A375 (cell line): Measurements from ENCODE around the gene TACO1. TPM values are rescaled to one million over a fixed set of nuclear protein-coding genes. Genes with fewer than 3 reads are reported as not detected.

Experiments used
- small RNA-seq: library from RNA; depleted of rRNA; stranded (forward); fragments of <200 nt; gene quantifications from one replicate; pipeline ENCODE3, GENCODE V24; 2014
- total RNA-seq: library from RNA; depleted of rRNA; stranded (reverse); fragments of >200 nt; shearing (Covaris generic); gene quantifications from 2 replicates; pipeline ENCODE4 v1.2.3, GENCODE V29; 2014; rRNA removed

The TACO1 gene
- 30.1 and 30.6 TPM in 2 replicates for total RNA-seq

GRCh38 chr17:63600569-63601438 lies at the start of gene TACO1:
TSS of gene TACO1 (plus strand) at chr17:63600895. CDS start at chr17:63601084, 189 bp downstream.

GRCh38 chr17:63621684-63622573 lies 21.2 kb downstream of the TACO1 start, which contains the start of gene MAP3K3:
TSS of gene MAP3K3 (plus strand) at chr17:63622417. CDS start at chr17:63622760, 343 bp downstream.

Small RNAs within 50 kb of the gene (small RNA-seq; reads per million reads assigned to genes)
- not detected for gene RNU6-288P

Other genes with a start within 250 kb of the TACO1 start
- 28.0 and 34.9 TPM in 2 replicates for gene CYB561, start 154.6 kb upstream of the TACO1 start, total RNA-seq
- 2.5 and 2.6 TPM in 2 replicates for gene ACE, start 123.8 kb upstream of the TACO1 start, total RNA-seq
- not detected in 2 replicates for gene KCNH6, start 77.5 kb upstream of the TACO1 start, total RNA-seq
- 25.4 and 27.5 TPM in 2 replicates for gene DCAF7, start 50.4 kb upstream of the TACO1 start, total RNA-seq
- gene MAP3K3, start 21.5 kb downstream of the TACO1 start, total RNA-seq = 19.0 and 22.9 TPM in 2 replicates
- gene LIMD2, start 99.2 kb downstream of the TACO1 start, total RNA-seq = 20.9 and 23.7 TPM in 2 replicates
- gene STRADA, start 140.9 kb downstream of the TACO1 start, total RNA-seq = 18.3 and 22.6 TPM in 2 replicates
- gene CCDC47, start 172.7 kb downstream of the TACO1 start, total RNA-seq = 73.7 and 79.6 TPM in 2 replicates
- 61.0 and 70.2 TPM in 2 replicates for gene DDX42, start 173.3 kb downstream of the TACO1 start, total RNA-seq
- gene PSMC5, start 226.5 kb downstream of the TACO1 start, total RNA-seq = 100 and 120 TPM in 2 replicates
- gene FTSJ3, start 226.8 kb downstream of the TACO1 start, total RNA-seq = 143 and 158 TPM in 2 replicates
- gene SMARCD2, start 241.8 kb downstream of the TACO1 start, total RNA-seq = 109 and 111 TPM in 2 replicates